ENCODE data around the gene SLC6A18. TPM values are rescaled to one million over a fixed set of nuclear protein-coding genes. Genes with fewer than 3 reads are reported as not detected.

Gene SLC6A18
- total and polyA plus RNA-seq, 8 donors, result 0.14 TPM; not detected in 7

- DNase-seq (no peak), ATAC-seq (no peak), FAIRE-seq (no peak)
- Histone ChIP-seq H3K9me3 (no peaks in the 10 kb centered on the region), H3K4me3 (no peak overlapping the region), H3K36me3 (no peaks in the 10 kb centered on the region), H3K4me1 (no peaks in the 10 kb centered on the region), H3K27ac (no peak overlapping the region), H3K27me3 (no peaks in the 10 kb centered on the region)
- WGBS, 2 donors, result 76 to 85% methylated on average over 18 of the region's 18 CpGs
- no peak for TF ChIP-seq CTCF (IDR thresholded peaks at IDR 0.05)
- intact Hi-C loops (cut with DNase I), result no loop called here
Observed at GRCh38 chr5:1216918-1217295, 8.3 kb upstream of the SLC6A18 start.

DNA sequence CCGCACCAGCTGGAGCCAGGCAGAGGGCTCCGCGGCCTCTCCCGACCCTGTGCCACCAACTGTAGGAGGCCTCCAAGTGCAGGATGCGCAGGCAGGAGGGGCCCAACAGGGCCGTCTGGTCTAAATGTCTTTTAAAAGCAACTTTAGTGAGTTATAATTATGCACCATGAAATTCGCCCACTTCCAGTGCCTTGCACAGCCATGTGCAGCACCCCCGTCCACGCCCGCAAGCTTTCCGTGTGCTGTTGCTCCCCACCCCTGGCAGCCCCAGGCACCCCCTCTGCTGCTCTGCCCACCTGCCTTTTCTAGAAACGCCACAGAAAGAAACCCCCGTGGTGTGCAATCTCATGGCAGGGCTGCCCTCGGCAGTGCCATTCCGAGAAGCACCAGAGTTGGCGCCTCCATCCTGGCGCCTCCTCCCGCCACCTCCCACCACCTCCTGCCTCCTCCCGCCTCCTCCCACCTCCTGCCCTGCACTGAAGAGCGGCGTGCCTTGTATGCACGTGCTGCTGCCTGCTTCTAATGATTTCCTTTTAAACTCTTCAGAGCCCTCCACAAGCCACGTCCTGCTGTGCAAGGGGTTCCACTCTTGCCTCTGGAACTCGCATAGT, 7.5 kb upstream of the SLC6A18 start:
- ATAC-seq (no peak), DNase-seq (peak in 1 of 6 donors; percentile 8), FAIRE-seq (no peak)
- H3K4me1 ChIP-seq, result no peaks in the 10 kb centered on the region
- no peak overlapping the region for H3K4me3 ChIP-seq
- no peak overlapping the region for H3K27ac ChIP-seq
- 49 to 66% methylated on average over 24 of the region's 24 CpGs for WGBS, 2 donors
- H3K36me3 ChIP-seq, result no peaks in the 10 kb centered on the region
- H3K27me3 ChIP-seq, result no peaks in the 10 kb centered on the region
- H3K9me3 ChIP-seq, result no peaks in the 10 kb centered on the region
- intact Hi-C loops (cut with DNase I), result no loop called here
- no peak for TF ChIP-seq CTCF (IDR thresholded peaks at IDR 0.05)

DNA sequence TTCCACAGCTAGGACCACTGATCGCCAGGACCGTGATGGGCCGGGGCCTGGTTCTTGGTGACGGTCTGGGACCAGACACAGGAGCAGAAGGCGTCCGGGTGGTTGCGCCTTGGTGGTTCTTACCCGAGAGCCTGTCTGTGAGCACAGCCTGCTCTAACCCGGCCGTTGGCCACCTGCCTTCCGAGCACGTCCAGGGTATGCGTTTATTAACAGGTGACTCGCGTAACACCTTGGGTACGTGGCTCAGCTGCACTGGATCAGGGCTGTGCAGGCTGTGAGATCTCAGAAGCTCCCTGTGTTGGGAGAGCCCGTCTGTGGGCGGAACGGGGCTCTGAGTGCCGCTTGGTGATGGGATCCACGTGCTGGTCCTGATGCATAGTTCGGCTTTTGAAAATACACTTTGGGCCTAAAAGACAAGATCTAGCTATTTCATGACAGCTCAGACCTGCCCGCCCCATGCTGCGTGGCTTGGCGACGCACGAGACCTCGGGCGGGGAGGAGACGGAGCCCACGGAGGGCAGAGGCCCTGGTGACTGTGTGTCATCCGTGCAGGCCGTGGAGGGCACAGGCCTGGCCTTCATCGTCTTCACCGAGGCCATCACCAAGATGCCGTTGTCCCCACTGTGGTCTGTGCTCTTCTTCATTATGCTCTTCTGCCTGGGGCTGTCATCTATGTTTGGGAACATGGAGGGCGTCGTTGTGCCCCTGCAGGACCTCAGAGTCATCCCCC, 6.7 kb upstream of the SLC6A18 start:
- FAIRE-seq (no peak), DNase-seq (peak in 2 of 6 donors; percentile 15 to 56), ATAC-seq (no peak)
- Histone ChIP-seq H3K9me3 (no peaks in the 10 kb centered on the region), H3K27ac (no peak overlapping the region), H3K27me3 (no peaks in the 10 kb centered on the region), H3K36me3 (no peaks in the 10 kb centered on the region), H3K4me3 (no peak overlapping the region), H3K4me1 (no peaks in the 10 kb centered on the region)
- WGBS, 2 donors, result 74 to 88% methylated on average over 38 of the region's 38 CpGs
- no peak for TF ChIP-seq CTCF (IDR thresholded peaks at IDR 0.05)
- intact Hi-C loops (cut with DNase I), result no loop called here

- Histone ChIP-seq H3K27me3 (no peaks in the 10 kb centered on the region), H3K4me1 (no peaks in the 10 kb centered on the region), H3K4me3 (no peak overlapping the region), H3K9me3 (no peaks in the 10 kb centered on the region), H3K27ac (no peak overlapping the region), H3K36me3 (no peaks in the 10 kb centered on the region)
- no peak for TF ChIP-seq CTCF (IDR thresholded peaks at IDR 0.05)
- intact Hi-C loops (cut with DNase I), result no loop called here
- FAIRE-seq (no peak), ATAC-seq (no peak), DNase-seq (peak in 2 of 6 donors; percentile 6 to 49)
- 64 to 67% methylated on average over 36 to 38 of the region's 38 CpGs for WGBS, 2 donors
Observed at GRCh38 chr5:1219098-1219767, 5.9 kb upstream of the SLC6A18 start.

- TF ChIP-seq CTCF (IDR thresholded peaks at IDR 0.05), result no peak
- 72 to 77% methylated on average over 11 of the region's 11 CpGs for WGBS, 2 donors
- Histone ChIP-seq H3K9me3 (no peaks in the 10 kb centered on the region), H3K4me1 (no peaks in the 10 kb centered on the region), H3K36me3 (no peaks in the 10 kb centered on the region), H3K27me3 (no peaks in the 10 kb centered on the region), H3K4me3 (no peak overlapping the region), H3K27ac (no peak overlapping the region)
- FAIRE-seq (no peak), ATAC-seq (no peak), DNase-seq (no peak)
- intact Hi-C loops (cut with DNase I), result no loop called here
Observed at GRCh38 chr5:1219768-1220100, 5.4 kb upstream of the SLC6A18 start.

Measured in pancreas (tissue), 10 donors.